ENCODE measurements around the gene DDN. TPM values are rescaled to one million over a fixed set of nuclear protein-coding genes. Genes with fewer than 3 reads are reported as not detected.

DDN gene
- total RNA-seq, 1 experiment from 2014 or later = 0.51 TPM

DNA sequence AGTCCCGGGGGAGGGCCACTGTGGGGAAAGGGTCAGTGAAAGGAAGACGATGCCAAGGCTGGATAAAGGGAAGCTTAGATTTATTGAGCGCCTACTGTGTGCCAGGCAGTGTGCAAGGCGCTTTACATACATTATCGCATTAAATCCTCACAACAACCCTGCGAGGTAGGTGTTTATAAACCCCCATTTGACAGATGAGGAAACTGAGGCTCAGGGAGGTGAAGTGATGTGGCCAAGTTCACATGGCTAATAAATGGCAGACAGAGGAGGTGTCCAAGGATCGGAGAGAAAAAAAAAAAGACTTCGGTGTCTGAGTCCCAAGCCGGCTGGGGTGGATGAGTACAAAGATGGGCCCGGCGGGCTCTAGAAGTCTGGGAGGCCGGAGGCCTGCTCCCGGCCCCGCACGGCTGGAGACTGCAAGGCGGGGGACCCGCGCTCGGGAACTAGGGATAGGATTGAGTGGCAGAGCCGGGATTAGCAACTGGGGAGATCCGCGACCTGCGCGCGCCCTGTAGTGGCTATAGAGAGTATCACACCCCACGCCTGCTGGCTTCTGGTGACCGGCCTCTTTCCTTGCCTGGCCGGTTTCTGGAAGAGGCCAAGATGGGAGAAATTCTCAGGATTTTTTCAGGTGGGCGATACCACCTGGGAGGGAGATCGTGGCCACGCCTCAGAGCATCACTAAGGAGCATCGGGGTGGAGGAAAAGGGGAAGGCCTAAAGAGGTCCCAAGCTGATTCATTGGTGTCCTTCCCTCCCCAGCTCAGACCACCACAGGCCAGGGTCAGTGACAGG lies 3.9 kb downstream of the DDN start:
- intact Hi-C loops (cut with micrococcal nuclease; ENCODE audit: unreplicated experiment) = loop anchor here (2.0 kb wide), 1 partner anchor 142 kb away; the partner anchor contains the start of gene DDX23
- Histone ChIP-seq H3K36me3 (ENCODE audit: control insufficient read depth, insufficient read depth, low read length) (no peaks in the 10 kb centered on the region), H3K4me1 (ENCODE audit: control insufficient read depth, insufficient read depth, low read length) (peaks cover 12% of the 10 kb centered on the region), H3K4me3 (ENCODE audit: low read depth in 2 of 2, low read length in 2 of 2) (peak overlapping the region; percentile 26 to 50), H3K27ac (ENCODE audit: low read length) (no peak overlapping the region), H3K9me3 (ENCODE audit: control insufficient read depth, insufficient read depth, low read depth, low read length) (no peaks in the 10 kb centered on the region), H3K27me3 (ENCODE audit: control insufficient read depth, insufficient read depth, low read length) (no peaks in the 10 kb centered on the region)
- ATAC-seq (peak; percentile 77), DNase-seq (ENCODE audit: low read depth, low spot score) (peak; percentile 48)
- TF ChIP-seq, protein P1, sequence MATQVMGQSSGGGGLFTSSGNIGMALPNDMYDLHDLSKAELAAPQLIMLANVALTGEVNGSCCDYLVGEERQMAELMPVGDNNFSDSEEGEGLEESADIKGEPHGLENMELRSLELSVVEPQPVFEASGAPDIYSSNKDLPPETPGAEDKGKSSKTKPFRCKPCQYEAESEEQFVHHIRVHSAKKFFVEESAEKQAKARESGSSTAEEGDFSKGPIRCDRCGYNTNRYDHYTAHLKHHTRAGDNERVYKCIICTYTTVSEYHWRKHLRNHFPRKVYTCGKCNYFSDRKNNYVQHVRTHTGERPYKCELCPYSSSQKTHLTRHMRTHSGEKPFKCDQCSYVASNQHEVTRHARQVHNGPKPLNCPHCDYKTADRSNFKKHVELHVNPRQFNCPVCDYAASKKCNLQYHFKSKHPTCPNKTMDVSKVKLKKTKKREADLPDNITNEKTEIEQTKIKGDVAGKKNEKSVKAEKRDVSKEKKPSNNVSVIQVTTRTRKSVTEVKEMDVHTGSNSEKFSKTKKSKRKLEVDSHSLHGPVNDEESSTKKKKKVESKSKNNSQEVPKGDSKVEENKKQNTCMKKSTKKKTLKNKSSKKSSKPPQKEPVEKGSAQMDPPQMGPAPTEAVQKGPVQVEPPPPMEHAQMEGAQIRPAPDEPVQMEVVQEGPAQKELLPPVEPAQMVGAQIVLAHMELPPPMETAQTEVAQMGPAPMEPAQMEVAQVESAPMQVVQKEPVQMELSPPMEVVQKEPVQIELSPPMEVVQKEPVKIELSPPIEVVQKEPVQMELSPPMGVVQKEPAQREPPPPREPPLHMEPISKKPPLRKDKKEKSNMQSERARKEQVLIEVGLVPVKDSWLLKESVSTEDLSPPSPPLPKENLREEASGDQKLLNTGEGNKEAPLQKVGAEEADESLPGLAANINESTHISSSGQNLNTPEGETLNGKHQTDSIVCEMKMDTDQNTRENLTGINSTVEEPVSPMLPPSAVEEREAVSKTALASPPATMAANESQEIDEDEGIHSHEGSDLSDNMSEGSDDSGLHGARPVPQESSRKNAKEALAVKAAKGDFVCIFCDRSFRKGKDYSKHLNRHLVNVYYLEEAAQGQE (IDR thresholded peaks at IDR 0.05; ENCODE audit: insufficient read depth in 1 of 2, low read depth in 2 of 2, low read length in 1 of 2) = no peak
- TF ChIP-seq, protein P2, sequence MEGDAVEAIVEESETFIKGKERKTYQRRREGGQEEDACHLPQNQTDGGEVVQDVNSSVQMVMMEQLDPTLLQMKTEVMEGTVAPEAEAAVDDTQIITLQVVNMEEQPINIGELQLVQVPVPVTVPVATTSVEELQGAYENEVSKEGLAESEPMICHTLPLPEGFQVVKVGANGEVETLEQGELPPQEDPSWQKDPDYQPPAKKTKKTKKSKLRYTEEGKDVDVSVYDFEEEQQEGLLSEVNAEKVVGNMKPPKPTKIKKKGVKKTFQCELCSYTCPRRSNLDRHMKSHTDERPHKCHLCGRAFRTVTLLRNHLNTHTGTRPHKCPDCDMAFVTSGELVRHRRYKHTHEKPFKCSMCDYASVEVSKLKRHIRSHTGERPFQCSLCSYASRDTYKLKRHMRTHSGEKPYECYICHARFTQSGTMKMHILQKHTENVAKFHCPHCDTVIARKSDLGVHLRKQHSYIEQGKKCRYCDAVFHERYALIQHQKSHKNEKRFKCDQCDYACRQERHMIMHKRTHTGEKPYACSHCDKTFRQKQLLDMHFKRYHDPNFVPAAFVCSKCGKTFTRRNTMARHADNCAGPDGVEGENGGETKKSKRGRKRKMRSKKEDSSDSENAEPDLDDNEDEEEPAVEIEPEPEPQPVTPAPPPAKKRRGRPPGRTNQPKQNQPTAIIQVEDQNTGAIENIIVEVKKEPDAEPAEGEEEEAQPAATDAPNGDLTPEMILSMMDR (IDR thresholded peaks at IDR 0.05) = peak; percentile 95
- ChIA-PET POLR2A (interaction anchor here (0.8 kb wide), 1 partner anchor 38 kb away, joined by 3 read pairs; no protein-coding TSS in a partner anchor), CTCF (interaction anchor here (0.6 to 1.1 kb wide), 5 partner anchors 15 to 240 kb away, joined by 4 to 16 read pairs (median 6); no protein-coding TSS in a partner anchor)
- in situ Hi-C loops (cut with HindIII; ENCODE audit: low pct_unique_long_range_greater_than_20kb, low sequenced_read_pairs) = no loop called here
- BruUV-seq (replicated peaks) = no TSS peak

DNA sequence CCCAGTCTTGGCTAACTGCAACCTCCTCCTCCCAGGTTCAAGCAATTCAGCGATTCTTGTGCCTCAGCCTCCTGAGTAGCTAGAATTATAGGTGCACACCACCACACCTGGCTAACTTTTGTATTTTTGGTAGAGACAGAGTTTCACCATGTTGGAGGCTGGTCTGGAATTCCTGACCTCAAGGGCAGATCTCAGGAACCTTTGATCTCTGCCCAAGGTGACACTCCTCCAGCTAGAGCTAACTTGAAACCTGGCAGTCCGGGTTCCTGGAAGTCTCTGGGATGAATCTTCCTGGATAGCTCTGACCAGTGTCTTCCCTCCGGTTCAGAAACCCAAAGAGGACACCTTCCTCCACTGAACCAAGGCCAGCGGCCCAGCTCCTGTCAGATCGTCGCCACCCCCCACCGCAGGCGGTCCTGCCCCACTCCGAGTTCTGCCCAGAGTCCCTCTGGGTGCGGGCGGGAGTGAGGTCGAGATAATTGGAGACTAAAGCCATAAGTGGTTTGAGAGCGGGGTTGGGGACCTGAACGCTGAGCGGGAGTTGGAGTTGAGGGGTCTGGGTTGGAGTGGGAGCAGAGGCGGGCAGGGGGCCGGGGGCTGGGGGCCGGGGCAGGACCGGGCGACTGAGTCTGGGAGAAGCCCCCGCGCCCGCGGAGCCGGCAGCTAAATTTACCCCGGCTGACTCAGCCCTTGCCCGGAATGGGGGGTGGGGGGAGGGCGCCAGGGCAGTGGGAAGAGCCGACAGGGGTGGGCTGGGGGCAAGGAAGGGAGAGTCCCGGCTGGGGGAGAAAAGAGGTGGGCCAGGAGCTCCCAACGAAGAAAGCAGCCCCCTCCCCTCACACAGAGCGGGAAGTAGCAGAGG lies 4.7 kb downstream of the DDN start:
- ATAC-seq = no peak
- H3K4me1 ChIP-seq (ENCODE audit: control insufficient read depth, insufficient read depth, low read length) = peaks cover 4% of the 10 kb centered on the region
- DNase-seq (ENCODE audit: low read depth, low spot score) = no peak
- H3K36me3 ChIP-seq (ENCODE audit: control insufficient read depth, insufficient read depth, low read length) = no peaks in the 10 kb centered on the region
- BruUV-seq (replicated peaks) = no TSS peak
- in situ Hi-C loops (cut with HindIII; ENCODE audit: low pct_unique_long_range_greater_than_20kb, low sequenced_read_pairs) = no loop called here
- intact Hi-C loops (cut with micrococcal nuclease; ENCODE audit: unreplicated experiment) = loop anchor here (2.0 kb wide), 1 partner anchor 142 kb away; the partner anchor contains the start of gene DDX23
- H3K27me3 ChIP-seq (ENCODE audit: control insufficient read depth, insufficient read depth, low read length) = no peaks in the 10 kb centered on the region
- H3K9me3 ChIP-seq (ENCODE audit: control insufficient read depth, insufficient read depth, low read depth, low read length) = no peaks in the 10 kb centered on the region
- no peak for TF ChIP-seq SIN3A (IDR thresholded peaks at IDR 0.05; ENCODE audit: borderline replicate concordance, insufficient read depth, low read depth, low read length)
- TF ChIP-seq TCF7L2 (IDR thresholded peaks at IDR 0.05; ENCODE audit: low read depth, low read length) = no peak
- TF ChIP-seq, protein P2 (IDR thresholded peaks at IDR 0.05) = no peak
- TF ChIP-seq POLR2AphosphoS5 (IDR thresholded peaks at IDR 0.05; ENCODE audit: low read depth, low read length) = no peak
- CTCF ChIA-PET = interaction anchor here (0.6 to 2.4 kb wide), 5 partner anchors 11 to 143 kb away, joined by 4 to 16 read pairs (median 10); partner anchors contain the start of gene WNT1
- POLR2A ChIA-PET = no interaction called here
- H3K27ac ChIP-seq (ENCODE audit: low read length) = no peak overlapping the region
- no peak overlapping the region; a peak in 1 of 4 replicates for H3K4me3 ChIP-seq (ENCODE audit: low read depth in 2 of 2, low read length in 2 of 2)

Measured in Panc1 (cell line).